HL-60 (cell line): ENCODE data around the gene ASPDH.

Experiments
- DNase-seq, 2 experiments: peaks; one replicate each; pipeline ENCODE4 v3.0.0-alpha.2; 2010 to 2020; ENCODE audit warnings: low read depth in 1 of 2, low spot score in 1 of 2
- H3K27ac ChIP-seq: fragments of 250-450 bp; sonication (Bioruptor Pico); replicated peaks from 2 replicates; pipeline ENCODE4 v1.5.1; 2020; ENCODE audit warnings: mild to moderate bottlenecking, moderate library complexity
- H3K27me3 ChIP-seq: fragments of 250-450 bp; sonication (Bioruptor Pico); 2 replicates; pipeline ENCODE4 v1.5.1; 2021; ENCODE audit warnings: mild to moderate bottlenecking, moderate library complexity; ENCODE audit not compliant: insufficient read depth, poor library complexity, severe bottlenecking
- H3K4me3 ChIP-seq: replicated peaks from 2 replicates; pipeline ENCODE4 v1.5.1; 2011; ENCODE audit warnings: mild to moderate bottlenecking, control low read depth, low read length; ENCODE audit not compliant: insufficient read depth
- GABPA ChIP-seq: IDR thresholded peaks from 2 replicates; pipeline ENCODE4 v1.6.1; 2012; ENCODE audit warnings: low read depth
- POLR2AphosphoS5 ChIP-seq: IDR thresholded peaks from 2 replicates; pipeline ENCODE4 v1.6.1; 2012; ENCODE audit warnings: low read depth
- SPI1 ChIP-seq: IDR thresholded peaks from 2 replicates; pipeline ENCODE4 v1.6.1; 2012; ENCODE audit warnings: low read depth, mild to moderate bottlenecking, borderline replicate concordance
- TF ChIP-seq, protein P1 (sequence below): IDR thresholded peaks from one replicate; pipeline ENCODE4 v1.5.1; 2011; ENCODE audit warnings: low read length, control low read depth, inconsistent platforms; ENCODE audit not compliant: insufficient read depth
- TF ChIP-seq, protein P2 (sequence below): IDR thresholded peaks from 2 replicates; pipeline ENCODE4 v1.6.1; 2012; ENCODE audit warnings: low read depth; ENCODE audit not compliant: insufficient replicate concordance

Gene ASPDH

DNA sequence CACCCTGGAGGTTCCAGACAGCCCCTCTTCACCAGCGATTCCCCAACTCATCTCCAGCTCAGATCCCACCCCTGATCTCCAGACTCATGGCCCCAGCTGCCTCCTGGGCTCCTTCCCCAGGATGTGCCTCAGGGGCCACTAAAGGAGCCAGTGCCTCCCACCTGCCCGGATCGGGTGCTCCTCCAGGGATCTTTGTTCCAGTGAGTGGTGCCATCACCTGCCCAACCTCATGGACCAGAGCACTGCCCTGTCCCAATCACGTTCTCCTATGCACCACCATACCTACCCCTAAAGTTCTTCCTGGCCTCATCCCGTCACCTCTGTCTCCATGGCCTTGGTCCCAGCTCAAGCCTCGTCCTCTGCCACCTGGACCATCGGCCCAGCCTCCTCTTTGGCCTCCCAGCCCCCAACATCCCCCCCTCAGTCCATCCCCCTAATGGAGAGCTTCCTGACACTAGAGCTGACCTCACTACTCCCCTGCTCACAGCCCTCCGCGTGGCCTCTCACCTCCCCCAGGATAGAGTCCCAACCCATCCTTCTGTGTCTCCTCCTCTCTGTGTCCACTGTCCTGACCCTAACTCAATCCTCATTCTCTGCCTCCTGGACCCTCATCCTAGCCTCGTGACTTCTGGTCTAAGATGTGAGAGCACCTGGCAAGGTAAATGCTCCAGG lies 28.3 kb downstream of the ASPDH start:
- H3K4me3 ChIP-seq: no peak overlapping the region
- TF ChIP-seq, protein P1, sequence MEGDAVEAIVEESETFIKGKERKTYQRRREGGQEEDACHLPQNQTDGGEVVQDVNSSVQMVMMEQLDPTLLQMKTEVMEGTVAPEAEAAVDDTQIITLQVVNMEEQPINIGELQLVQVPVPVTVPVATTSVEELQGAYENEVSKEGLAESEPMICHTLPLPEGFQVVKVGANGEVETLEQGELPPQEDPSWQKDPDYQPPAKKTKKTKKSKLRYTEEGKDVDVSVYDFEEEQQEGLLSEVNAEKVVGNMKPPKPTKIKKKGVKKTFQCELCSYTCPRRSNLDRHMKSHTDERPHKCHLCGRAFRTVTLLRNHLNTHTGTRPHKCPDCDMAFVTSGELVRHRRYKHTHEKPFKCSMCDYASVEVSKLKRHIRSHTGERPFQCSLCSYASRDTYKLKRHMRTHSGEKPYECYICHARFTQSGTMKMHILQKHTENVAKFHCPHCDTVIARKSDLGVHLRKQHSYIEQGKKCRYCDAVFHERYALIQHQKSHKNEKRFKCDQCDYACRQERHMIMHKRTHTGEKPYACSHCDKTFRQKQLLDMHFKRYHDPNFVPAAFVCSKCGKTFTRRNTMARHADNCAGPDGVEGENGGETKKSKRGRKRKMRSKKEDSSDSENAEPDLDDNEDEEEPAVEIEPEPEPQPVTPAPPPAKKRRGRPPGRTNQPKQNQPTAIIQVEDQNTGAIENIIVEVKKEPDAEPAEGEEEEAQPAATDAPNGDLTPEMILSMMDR: no peak
- TF ChIP-seq POLR2AphosphoS5 (no peak), GABPA (no peak), SPI1 (no peak)
- TF ChIP-seq, protein P2, sequence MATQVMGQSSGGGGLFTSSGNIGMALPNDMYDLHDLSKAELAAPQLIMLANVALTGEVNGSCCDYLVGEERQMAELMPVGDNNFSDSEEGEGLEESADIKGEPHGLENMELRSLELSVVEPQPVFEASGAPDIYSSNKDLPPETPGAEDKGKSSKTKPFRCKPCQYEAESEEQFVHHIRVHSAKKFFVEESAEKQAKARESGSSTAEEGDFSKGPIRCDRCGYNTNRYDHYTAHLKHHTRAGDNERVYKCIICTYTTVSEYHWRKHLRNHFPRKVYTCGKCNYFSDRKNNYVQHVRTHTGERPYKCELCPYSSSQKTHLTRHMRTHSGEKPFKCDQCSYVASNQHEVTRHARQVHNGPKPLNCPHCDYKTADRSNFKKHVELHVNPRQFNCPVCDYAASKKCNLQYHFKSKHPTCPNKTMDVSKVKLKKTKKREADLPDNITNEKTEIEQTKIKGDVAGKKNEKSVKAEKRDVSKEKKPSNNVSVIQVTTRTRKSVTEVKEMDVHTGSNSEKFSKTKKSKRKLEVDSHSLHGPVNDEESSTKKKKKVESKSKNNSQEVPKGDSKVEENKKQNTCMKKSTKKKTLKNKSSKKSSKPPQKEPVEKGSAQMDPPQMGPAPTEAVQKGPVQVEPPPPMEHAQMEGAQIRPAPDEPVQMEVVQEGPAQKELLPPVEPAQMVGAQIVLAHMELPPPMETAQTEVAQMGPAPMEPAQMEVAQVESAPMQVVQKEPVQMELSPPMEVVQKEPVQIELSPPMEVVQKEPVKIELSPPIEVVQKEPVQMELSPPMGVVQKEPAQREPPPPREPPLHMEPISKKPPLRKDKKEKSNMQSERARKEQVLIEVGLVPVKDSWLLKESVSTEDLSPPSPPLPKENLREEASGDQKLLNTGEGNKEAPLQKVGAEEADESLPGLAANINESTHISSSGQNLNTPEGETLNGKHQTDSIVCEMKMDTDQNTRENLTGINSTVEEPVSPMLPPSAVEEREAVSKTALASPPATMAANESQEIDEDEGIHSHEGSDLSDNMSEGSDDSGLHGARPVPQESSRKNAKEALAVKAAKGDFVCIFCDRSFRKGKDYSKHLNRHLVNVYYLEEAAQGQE: no peak
- H3K27ac ChIP-seq: no peak overlapping the region
- DNase-seq: no peak
- H3K27me3 ChIP-seq: peaks cover 2% of the 10 kb centered on the region

DNA sequence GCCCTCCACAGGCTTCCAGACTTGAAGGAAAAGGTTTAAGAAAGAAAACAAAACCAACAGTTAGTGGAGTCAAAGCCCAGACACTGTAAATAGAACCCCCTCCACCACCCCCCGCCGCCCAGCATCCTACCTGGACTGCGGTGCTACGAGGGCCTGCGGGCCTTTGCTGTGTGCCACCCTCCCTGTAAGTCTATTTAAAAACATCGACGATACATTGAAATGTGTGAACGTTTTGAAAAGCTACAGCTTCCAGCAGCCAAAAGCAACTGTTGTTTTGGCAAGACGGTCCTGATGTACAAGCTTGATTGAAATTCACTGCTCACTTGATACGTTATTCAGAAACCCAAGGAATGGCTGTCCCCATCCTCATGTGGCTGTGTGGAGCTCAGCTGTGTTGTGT lies 30.8 kb downstream of the ASPDH start:
- TF ChIP-seq POLR2AphosphoS5 (no peak), GABPA (no peak), SPI1 (no peak)
- TF ChIP-seq, protein P2: no peak
- TF ChIP-seq, protein P1: no peak
- Histone ChIP-seq H3K27me3 (no peaks in the 10 kb centered on the region), H3K4me3 (no peak overlapping the region), H3K27ac (no peak overlapping the region)
- DNase-seq: no peak

DNA sequence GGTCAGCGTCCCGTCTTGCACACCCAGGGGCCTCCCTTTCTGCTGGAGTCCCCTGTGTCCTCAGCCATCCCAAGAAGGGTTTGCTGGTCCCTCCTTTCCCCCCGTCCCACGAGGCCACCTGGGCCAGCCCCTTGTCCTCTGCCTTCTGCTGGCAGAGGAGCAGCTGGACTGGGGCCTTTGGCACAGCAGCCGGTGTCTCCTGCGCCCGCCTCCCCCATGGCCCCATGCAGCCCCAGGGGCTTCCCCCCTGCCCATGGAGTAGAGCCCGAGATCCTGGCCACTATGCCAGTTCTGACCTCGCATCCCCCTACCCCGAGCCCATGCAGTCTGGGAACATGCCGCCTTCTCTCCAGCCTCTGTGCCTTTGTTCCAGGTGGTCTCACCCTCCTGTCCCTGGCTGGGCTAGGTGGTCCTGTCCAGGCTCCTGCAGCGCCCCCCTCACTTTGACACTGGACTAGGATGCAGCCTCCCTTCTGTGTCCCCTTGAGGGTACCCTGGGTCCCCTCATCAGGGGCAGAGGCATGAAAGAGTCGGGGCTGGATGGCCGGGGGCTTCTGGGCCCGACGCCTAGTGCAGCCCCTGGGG lies 31.4 kb downstream of the ASPDH start:
- DNase-seq: no peak
- no peaks in the 10 kb centered on the region for H3K27me3 ChIP-seq
- TF ChIP-seq SPI1: no peak
- TF ChIP-seq, protein P2: no peak
- no peak for TF ChIP-seq GABPA
- TF ChIP-seq, protein P1: no peak
- TF ChIP-seq POLR2AphosphoS5: no peak
- no peak overlapping the region for H3K4me3 ChIP-seq
- no peak overlapping the region for H3K27ac ChIP-seq
